HepG2 (cell line): ENCODE measurements around the gene FOXA1. TPM values are rescaled to one million over a fixed set of nuclear protein-coding genes. Genes with fewer than 3 reads are reported as not detected.

Source experiments
- ARNT2 ChIP-seq: sonication (generic); formaldehyde crosslinking; IDR thresholded peaks from 2 replicates; pipeline ENCODE4 v1.8.0; 2022; ENCODE audit warnings: mild to moderate bottlenecking, low read depth, missing genetic modification reagents, moderate library complexity
- CCDC6 ChIP-seq: sonication (generic); formaldehyde crosslinking; IDR thresholded peaks from 2 replicates; pipeline ENCODE4 v1.8.1; 2022; ENCODE audit warnings: mild to moderate bottlenecking, missing genetic modification reagents, moderate library complexity
- CREB3 ChIP-seq: sonication (generic); formaldehyde crosslinking; IDR thresholded peaks from 2 replicates; pipeline ENCODE4 v1.5.0; 2020; ENCODE audit warnings: missing genetic modification reagents
- E2F5 ChIP-seq: sonication (generic); formaldehyde crosslinking; conservative IDR thresholded peaks from 2 replicates; pipeline ENCODE4 v1.4.0; 2020; ENCODE audit warnings: missing genetic modification reagents
- FLYWCH1 ChIP-seq: sonication (generic); formaldehyde crosslinking; IDR thresholded peaks from 2 replicates; pipeline ENCODE4 v1.8.1; 2023; ENCODE audit warnings: mild to moderate bottlenecking, missing genetic modification reagents
- HMGA1 ChIP-seq: sonication (generic); formaldehyde crosslinking; conservative IDR thresholded peaks from 2 replicates; pipeline ENCODE4 v1.4.0; 2020; ENCODE audit warnings: missing genetic modification reagents
- MXD3 ChIP-seq: IDR thresholded peaks from 2 replicates; pipeline ENCODE4 v1.6.1; 2016; ENCODE audit warnings: mild to moderate bottlenecking, missing biosample characterization, missing genetic modification reagents
- PHF5A ChIP-seq: IDR thresholded peaks from one replicate; pipeline ENCODE4 v1.6.1; 2018; ENCODE audit warnings: low read depth, missing genetic modification reagents; ENCODE audit not compliant: unreplicated experiment
- RARA ChIP-seq: IDR thresholded peaks from 2 replicates; pipeline ENCODE4 v1.6.1; 2016; ENCODE audit warnings: missing genetic modification reagents, missing compliant biosample characterization
- SP1 ChIP-seq, 2 experiments: fragments of 450-650 bp in 1 of 2; sonication (generic) in 1 of 2; formaldehyde crosslinking in 1 of 2; IDR thresholded peaks; 2 replicates each; pipeline versions ENCODE4 v1.4.0 to v1.6.1; 2016 to 2020; ENCODE audit warnings: missing genetic modification reagents in 1 of 2
- TERF1 ChIP-seq: sonication (generic); formaldehyde crosslinking; IDR thresholded peaks from 2 replicates; pipeline ENCODE4 v1.8.0; 2022; ENCODE audit warnings: mild to moderate bottlenecking, missing genetic modification reagents, moderate library complexity
- YY1 ChIP-seq: IDR thresholded peaks from 2 replicates; pipeline ENCODE4 v1.6.1; 2011; ENCODE audit warnings: low read length, low read depth, moderate library complexity, mild to moderate bottlenecking; ENCODE audit not compliant: insufficient read depth, insufficient replicate concordance
- ZNF263 ChIP-seq: sonication (generic); formaldehyde crosslinking; IDR thresholded peaks from 2 replicates; pipeline ENCODE4 v1.4.0; 2020; ENCODE audit warnings: missing genetic modification reagents
- ZNF296 ChIP-seq: sonication (generic); formaldehyde crosslinking; conservative IDR thresholded peaks from 2 replicates; pipeline ENCODE4 v1.5.0; 2020; ENCODE audit warnings: mild to moderate bottlenecking, missing genetic modification reagents
- ZNF350 ChIP-seq: sonication (generic); formaldehyde crosslinking; IDR thresholded peaks from 2 replicates; pipeline ENCODE4 v1.4.0; 2020; ENCODE audit warnings: mild to moderate bottlenecking, low read depth, missing genetic modification reagents, borderline replicate concordance
- ZNF367 ChIP-seq: sonication (generic); formaldehyde crosslinking; IDR thresholded peaks from 2 replicates; pipeline ENCODE4 v1.4.0; 2020; ENCODE audit warnings: missing genetic modification reagents, borderline replicate concordance
- ZNF44 ChIP-seq: sonication (generic); formaldehyde crosslinking; IDR thresholded peaks from 2 replicates; pipeline ENCODE4 v1.5.1; 2020; ENCODE audit warnings: mild to moderate bottlenecking, missing genetic modification reagents
- ZNF484 ChIP-seq: sonication (generic); formaldehyde crosslinking; IDR thresholded peaks from 2 replicates; pipeline ENCODE4 v1.5.1; 2020; ENCODE audit warnings: mild to moderate bottlenecking, low read depth, missing genetic modification reagents, borderline replicate concordance
- ZNF737 ChIP-seq: sonication (generic); formaldehyde crosslinking; IDR thresholded peaks from 2 replicates; pipeline ENCODE4 v1.5.0; 2020; ENCODE audit warnings: missing genetic modification reagents, mild to moderate bottlenecking, borderline replicate concordance
- ZNF891 ChIP-seq: sonication (generic); formaldehyde crosslinking; IDR thresholded peaks from 2 replicates; pipeline ENCODE4 v1.5.0; 2020; ENCODE audit warnings: mild to moderate bottlenecking, missing genetic modification reagents
- polyA plus RNA-seq, 8 experiments: library from polyadenylated mRNA; depleted of rRNA in 3 of 8; stranded (reverse) in 7 of 8; unstranded in 1 of 8; fragments of >200 nt; fragmentation: Illumina TruSeq in 4 of 8; extraction: Trizol in 4 of 8; gene quantifications; 2 replicates each; pipeline versions ENCODE4 v1.2.1 to v1.2.3, GENCODE V29; 2011 to 2016; ENCODE audit warnings: low read depth in 4 of 8, missing spikeins in 1 of 8, mixed read lengths in 1 of 8; ENCODE audit not compliant: insufficient read depth in 1 of 8
- total RNA-seq, 5 experiments: library from RNA; depleted of rRNA; stranded (reverse); fragments of >200 nt; fragmentation: Illumina TruSeq; extraction: Trizol; gene quantifications; 2 replicates each; pipeline ENCODE4 v1.2.3, GENCODE V29; 2016; ENCODE audit warnings: low read depth in 1 of 5
- TF ChIP-seq, protein P1 (sequence below): sonication (generic); formaldehyde crosslinking; IDR thresholded peaks from 2 replicates; pipeline ENCODE4 v1.4.0; 2020; ENCODE audit warnings: missing genetic modification reagents, mild to moderate bottlenecking, borderline replicate concordance
- TF ChIP-seq, protein P2 (sequence below): IDR thresholded peaks from 2 replicates; pipeline ENCODE4 v1.6.1; 2016

FOXA1 gene
- total and polyA plus RNA-seq, 2 of the 13 experiments (the other 11 are each of a cell fraction or from before 2014, with no cell fraction given) = 43.4 to 58.6 TPM

DNA sequence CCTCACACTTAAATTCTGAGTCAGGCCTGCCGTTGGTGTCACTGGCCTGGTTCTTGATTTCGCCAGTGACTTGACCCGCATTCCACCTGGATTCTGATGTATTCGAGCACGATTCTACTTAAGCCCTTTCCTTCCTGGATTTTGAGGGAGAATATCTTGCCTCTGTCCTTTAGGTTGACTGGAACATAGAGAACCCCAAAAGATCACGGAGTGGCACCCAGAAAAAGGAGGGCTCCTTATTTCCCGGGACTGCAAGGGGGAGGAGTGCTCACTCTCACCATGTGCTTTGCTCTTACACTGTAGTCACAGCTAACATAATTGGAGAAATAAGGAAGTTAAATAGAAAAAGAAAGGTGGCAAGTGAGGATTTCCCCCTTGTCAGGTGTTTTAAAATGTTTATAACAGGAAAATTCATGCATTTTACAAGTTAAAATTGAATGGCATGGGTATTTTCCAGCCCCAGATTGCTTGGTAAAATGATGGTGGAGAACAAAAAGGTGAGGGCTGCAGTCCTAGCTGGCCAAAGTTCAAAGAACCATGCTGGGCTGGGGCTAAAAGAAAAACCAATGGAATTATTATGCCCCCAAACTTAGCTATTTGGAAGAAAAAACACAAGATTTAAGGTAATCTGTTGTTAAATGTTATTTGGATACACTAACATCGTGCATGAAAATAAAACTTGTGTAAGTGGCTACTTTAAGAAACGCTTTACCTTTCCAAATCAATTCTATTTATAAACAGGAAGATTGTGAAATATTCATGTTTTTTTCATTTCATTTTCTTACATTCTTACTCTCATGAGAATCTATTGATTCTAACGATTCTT lies 8.9 kb downstream of the FOXA1 start (continued):
- TF ChIP-seq ZNF350 (no peak), ZNF737 (no peak), CCDC6 (no peak), RARA (CRISPR knock-in tag) (no peak), PHF5A (CRISPR knock-in tag) (no peak), TERF1 (CRISPR knock-in tag) (no peak), HMGA1 (CRISPR knock-in tag) (no peak), SP1 (IDR thresholded peaks at IDR 0.05) (no peak), SP1 (CRISPR knock-in tag; IDR thresholded peaks at IDR 0.05) (no peak), ARNT2 (CRISPR knock-in tag) (0 out of 2 replicates have a peak, but pooled peaks have one; percentile 14), CREB3 (CRISPR knock-in tag) (0 out of 2 replicates have a peak, but pooled peaks have one; percentile 32), E2F5 (CRISPR knock-in tag) (no peak), ZNF367 (CRISPR knock-in tag) (no peak), FLYWCH1 (no peak), ZNF44 (CRISPR knock-in tag) (no peak), ZNF296 (CRISPR knock-in tag) (no peak), MXD3 (CRISPR knock-in tag) (no peak), ZNF891 (CRISPR knock-in tag) (no peak), ZNF484 (no peak), ZNF263 (CRISPR knock-in tag) (peak; percentile 66), YY1 (peak; percentile 37)
- TF ChIP-seq, protein P1, sequence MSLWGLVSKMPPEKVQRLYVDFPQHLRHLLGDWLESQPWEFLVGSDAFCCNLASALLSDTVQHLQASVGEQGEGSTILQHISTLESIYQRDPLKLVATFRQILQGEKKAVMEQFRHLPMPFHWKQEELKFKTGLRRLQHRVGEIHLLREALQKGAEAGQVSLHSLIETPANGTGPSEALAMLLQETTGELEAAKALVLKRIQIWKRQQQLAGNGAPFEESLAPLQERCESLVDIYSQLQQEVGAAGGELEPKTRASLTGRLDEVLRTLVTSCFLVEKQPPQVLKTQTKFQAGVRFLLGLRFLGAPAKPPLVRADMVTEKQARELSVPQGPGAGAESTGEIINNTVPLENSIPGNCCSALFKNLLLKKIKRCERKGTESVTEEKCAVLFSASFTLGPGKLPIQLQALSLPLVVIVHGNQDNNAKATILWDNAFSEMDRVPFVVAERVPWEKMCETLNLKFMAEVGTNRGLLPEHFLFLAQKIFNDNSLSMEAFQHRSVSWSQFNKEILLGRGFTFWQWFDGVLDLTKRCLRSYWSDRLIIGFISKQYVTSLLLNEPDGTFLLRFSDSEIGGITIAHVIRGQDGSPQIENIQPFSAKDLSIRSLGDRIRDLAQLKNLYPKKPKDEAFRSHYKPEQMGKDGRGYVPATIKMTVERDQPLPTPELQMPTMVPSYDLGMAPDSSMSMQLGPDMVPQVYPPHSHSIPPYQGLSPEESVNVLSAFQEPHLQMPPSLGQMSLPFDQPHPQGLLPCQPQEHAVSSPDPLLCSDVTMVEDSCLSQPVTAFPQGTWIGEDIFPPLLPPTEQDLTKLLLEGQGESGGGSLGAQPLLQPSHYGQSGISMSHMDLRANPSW (CRISPR knock-in tag) = 0 out of 2 replicates have a peak, but pooled peaks have one; percentile 60
- TF ChIP-seq, protein P2, sequence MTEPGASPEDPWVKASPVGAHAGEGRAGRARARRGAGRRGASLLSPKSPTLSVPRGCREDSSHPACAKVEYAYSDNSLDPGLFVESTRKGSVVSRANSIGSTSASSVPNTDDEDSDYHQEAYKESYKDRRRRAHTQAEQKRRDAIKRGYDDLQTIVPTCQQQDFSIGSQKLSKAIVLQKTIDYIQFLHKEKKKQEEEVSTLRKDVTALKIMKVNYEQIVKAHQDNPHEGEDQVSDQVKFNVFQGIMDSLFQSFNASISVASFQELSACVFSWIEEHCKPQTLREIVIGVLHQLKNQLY = no peak
